ENCODE data around the gene CACNG4. TPM values are rescaled to one million over a fixed set of nuclear protein-coding genes. Genes with fewer than 3 reads are reported as not detected.

The CACNG4 gene
- total RNA-seq, 1 experiment from 2014 or later, result 6.3 TPM

GRCh38 chr17:66970140-66970539 is 5.6 kb downstream of the CACNG4 start:
- peaks cover 45% of the 10 kb centered on the region for H3K27me3 Mint-ChIP-seq (ENCODE audit: low read depth)
- Histone ChIP-seq H3T11ph (ENCODE audit: low read length) (no peak overlapping the region), H3K4me1 (ENCODE audit: insufficient read depth, low read length) (peaks cover 2% of the 10 kb centered on the region; the same call in 1 of the 2 replicates), H3K23me2 (ENCODE audit: insufficient read length, low read depth, low read length, poor library complexity, severe bottlenecking) (peaks cover 11% of the 10 kb centered on the region), H3K9me3 (ENCODE audit: control insufficient read depth, low read depth, low read length) (no peaks in the 10 kb centered on the region), H3K9ac (ENCODE audit: extremely low read depth, insufficient read length, low read length) (no peak overlapping the region), H2BK120ac (ENCODE audit: low read depth, low read length, poor library complexity, severe bottlenecking) (no peak overlapping the region), H2BK20ac (ENCODE audit: low read depth, low read length, poor library complexity, severe bottlenecking) (no peak overlapping the region), H4K20me1 (ENCODE audit: control insufficient read depth, insufficient read depth, insufficient read length) (no peaks in the 10 kb centered on the region), H2BK12ac (ENCODE audit: insufficient read length, low read depth, low read length) (no peak overlapping the region), H2AFZ (ENCODE audit: low read length) (no peak overlapping the region), H2BK5ac (ENCODE audit: insufficient read length, low read length) (no peak overlapping the region), H3K79me1 (ENCODE audit: insufficient read depth, low read depth, low read length, poor library complexity, severe bottlenecking) (no peaks in the 10 kb centered on the region), H3K27ac (ENCODE audit: insufficient read length, low read depth, low read length) (no peak overlapping the region), H3K56ac (ENCODE audit: insufficient read length, low read depth, low read length) (no peak overlapping the region), H4K8ac (replicated peaks; ENCODE audit: insufficient read length, low read depth, low read length) (no peak overlapping the region), H3K14ac (ENCODE audit: insufficient read depth, low read length) (no peak overlapping the region), H3K4me2 (ENCODE audit: insufficient read depth, insufficient read length, low read length) (no peak overlapping the region), H4K91ac (ENCODE audit: insufficient read length, low read depth, low read length) (no peak overlapping the region), H3K27me3 (ENCODE audit: insufficient read depth, low read length) (peaks cover 9% of the 10 kb centered on the region; the same call in 1 of the 2 replicates), H4K5ac (ENCODE audit: insufficient read length, low read depth, low read length) (no peak overlapping the region), H2BK15ac (ENCODE audit: low read depth, low read length) (no peak overlapping the region), H2AK5ac (ENCODE audit: insufficient read length, low read length) (no peak overlapping the region), H3K23ac (ENCODE audit: insufficient read length, low read depth, low read length) (no peak overlapping the region), H3K79me2 (ENCODE audit: insufficient read depth, low read length) (no peaks in the 10 kb centered on the region), H3K4ac (ENCODE audit: low read depth, low read length) (no peak overlapping the region), H3K18ac (ENCODE audit: insufficient read length, low read depth, low read length) (no peak overlapping the region)
- no CpG with 5 or more reads among the region's 6 CpGs for WGBS (ENCODE audit: extremely low coverage, insufficient read length, low lambda C conversion rate)
- H3K4me1 Mint-ChIP-seq, result peaks cover 14 to 28% of the 10 kb centered on the region in 2 experiments
- H3K4me3 Mint-ChIP-seq, result peak overlapping the region in 1 of 2 experiments; percentile 31; a peak in 1 of 5 replicates
- H3K27ac Mint-ChIP-seq, result no peak overlapping the region
- H3K9me3 Mint-ChIP-seq, result no peaks in the 10 kb centered on the region
- H3K36me3 Mint-ChIP-seq (ENCODE audit: insufficient read depth in 1 of 3, low read depth in 3 of 3), result no peaks in the 10 kb centered on the region
- no peak for DNase-seq
- no peak for TF ChIP-seq CTCF (conservative IDR thresholded peaks at IDR 0.05)

All from H9 (cell line).